ENCODE results near the gene NELL2.

DNA sequence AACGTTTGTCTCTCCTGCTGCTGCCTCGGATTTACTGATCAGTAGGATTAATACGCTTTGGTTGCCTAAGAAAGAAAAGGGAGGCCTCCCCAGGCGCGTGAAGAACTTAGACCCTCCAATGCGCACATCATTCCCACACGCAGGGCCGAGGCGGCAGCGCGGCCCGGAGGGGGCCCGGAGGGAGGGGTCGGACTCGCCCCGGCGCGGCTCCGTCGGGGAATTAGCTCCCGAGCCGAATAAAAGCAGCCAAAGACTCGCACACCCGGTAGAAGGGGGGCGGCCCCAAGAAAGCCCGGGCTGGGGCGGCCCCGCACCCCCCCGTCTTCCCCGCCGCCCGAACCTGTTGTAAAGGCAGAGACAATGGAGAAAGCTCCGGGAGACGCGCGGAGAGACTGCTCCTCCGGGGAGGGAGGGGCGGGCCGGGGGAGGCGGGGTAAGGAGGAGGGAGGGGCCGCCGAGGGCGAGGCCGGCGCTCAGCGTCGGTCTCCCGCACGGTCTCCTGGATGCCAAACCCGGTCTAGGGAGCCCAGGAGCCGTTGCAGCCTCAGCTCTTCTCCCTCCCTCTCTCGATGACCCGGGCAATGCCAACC is at the start of gene NELL2:
- TF ChIP-seq CTCF (IDR thresholded peaks at IDR 0.05) = no peak
- no peak for TF ChIP-seq POLR2A (IDR thresholded peaks at IDR 0.05)
